PC-9 (cell line): ENCODE results near the gene CCDC81. TPM values are rescaled to one million over a fixed set of nuclear protein-coding genes. Genes with fewer than 3 reads are reported as not detected.

ENCODE experiments used
- BruUV-seq: library from RNA; stranded (reverse); fragments of 400-500 nt; replicated peaks from 2 replicates; lab custom pipeline; 2021; lab: Mats Ljungman, UMichigan
- CTCF ChIA-PET: fragments of 300-600 bp; sonication (Branson Sonifier 250); formaldehyde crosslinking; loops from one replicate; lab custom pipeline; 2022; ENCODE audit warnings: antibody characterized with exemption; lab: Charles Lee
- POLR2A ChIA-PET: fragments of 300-600 bp; sonication (Branson Sonifier 250); formaldehyde crosslinking; loops from one replicate; lab custom pipeline; 2022; ENCODE audit warnings: antibody characterized with exemption; ENCODE audit not compliant: unreplicated experiment; lab: Charles Lee
- DNase-seq, 2 experiments: peaks; one replicate each; pipeline versions ENCODE4 v3.0.0 to v3.0.0-alpha.2; 2015 to 2022; ENCODE audit warnings: mixed read lengths in 1 of 2
- H2AFZ ChIP-seq: fragments of 200-600 bp; sonication (generic); 2 replicates; pipeline ENCODE4 v1.8.1; 2017; ENCODE audit warnings: antibody characterized with exemption
- H3F3A ChIP-seq: fragments of 200-600 bp; sonication (generic); 2 replicates; pipeline ENCODE4 v1.8.1; 2017; ENCODE audit warnings: antibody characterized with exemption, mild to moderate bottlenecking, low read depth; ENCODE audit not compliant: insufficient read depth
- H3K27ac ChIP-seq: fragments of 200-600 bp; sonication (generic); 2 replicates; pipeline ENCODE4 v1.6.1; 2016; ENCODE audit warnings: mixed run types
- H3K27me3 ChIP-seq: fragments of 200-600 bp; sonication (generic); 2 replicates; pipeline ENCODE4 v1.6.1; 2016; ENCODE audit warnings: low read depth, mixed run types; ENCODE audit not compliant: insufficient read depth
- H3K36me3 ChIP-seq: fragments of 200-600 bp; sonication (generic); 2 replicates; pipeline ENCODE4 v1.6.1; 2016; ENCODE audit warnings: low read depth, mixed run types
- H3K4me1 ChIP-seq: fragments of 200-600 bp; sonication (generic); replicated peaks from 2 replicates; pipeline ENCODE4 v1.6.1; 2016; ENCODE audit warnings: mixed run types; ENCODE audit not compliant: insufficient read depth
- H3K4me2 ChIP-seq: fragments of 200-600 bp; sonication (generic); 2 replicates; pipeline ENCODE4 v1.6.1; 2017; ENCODE audit warnings: mixed run types
- H3K4me3 ChIP-seq: fragments of 200-600 bp; sonication (generic); 2 replicates; pipeline ENCODE4 v1.6.1; 2016; ENCODE audit warnings: mixed run types
- H3K79me2 ChIP-seq: fragments of 200-600 bp; sonication (generic); 2 replicates; pipeline ENCODE4 v1.6.1; 2017; ENCODE audit warnings: low read depth, mixed run types
- H3K9me2 ChIP-seq: fragments of 200-600 bp; sonication (generic); 2 replicates; pipeline ENCODE4 v1.8.1; 2017; ENCODE audit warnings: mild to moderate bottlenecking; ENCODE audit not compliant: insufficient read depth
- H3K9me3 ChIP-seq: fragments of 200-600 bp; sonication (generic); 2 replicates; pipeline ENCODE4 v1.8.1; 2016; ENCODE audit warnings: low read depth; ENCODE audit not compliant: insufficient read depth
- H4K20me1 ChIP-seq: fragments of 200-600 bp; sonication (generic); 2 replicates; pipeline ENCODE4 v1.8.1; 2017; ENCODE audit not compliant: insufficient read depth
- CTCF ChIP-seq: fragments of 200-600 bp; sonication (generic); conservative IDR thresholded peaks from 2 replicates; pipeline ENCODE4 v1.6.1; 2017; ENCODE audit warnings: mixed run types, antibody characterized with exemption, mild to moderate bottlenecking, moderate library complexity
- EZH2 ChIP-seq: fragments of 200-600 bp; sonication (generic); IDR thresholded peaks from 2 replicates; pipeline ENCODE4 v1.8.0; 2017; ENCODE audit warnings: antibody characterized with exemption, low read depth
- intact Hi-C: fragments of 100-400 bp; cut with micrococcal nuclease; formaldehyde crosslinking; loops from one replicate; pipeline ENCODE4 v1.10.0; 2022; ENCODE audit not compliant: unreplicated experiment
- total RNA-seq: library from RNA; stranded (reverse); gene quantifications from 2 replicates; pipeline ENCODE4 v1.2.3, GENCODE V29; 2021

The CCDC81 gene
- total RNA-seq, 1 experiment from 2014 or later = 0.65 TPM

DNA sequence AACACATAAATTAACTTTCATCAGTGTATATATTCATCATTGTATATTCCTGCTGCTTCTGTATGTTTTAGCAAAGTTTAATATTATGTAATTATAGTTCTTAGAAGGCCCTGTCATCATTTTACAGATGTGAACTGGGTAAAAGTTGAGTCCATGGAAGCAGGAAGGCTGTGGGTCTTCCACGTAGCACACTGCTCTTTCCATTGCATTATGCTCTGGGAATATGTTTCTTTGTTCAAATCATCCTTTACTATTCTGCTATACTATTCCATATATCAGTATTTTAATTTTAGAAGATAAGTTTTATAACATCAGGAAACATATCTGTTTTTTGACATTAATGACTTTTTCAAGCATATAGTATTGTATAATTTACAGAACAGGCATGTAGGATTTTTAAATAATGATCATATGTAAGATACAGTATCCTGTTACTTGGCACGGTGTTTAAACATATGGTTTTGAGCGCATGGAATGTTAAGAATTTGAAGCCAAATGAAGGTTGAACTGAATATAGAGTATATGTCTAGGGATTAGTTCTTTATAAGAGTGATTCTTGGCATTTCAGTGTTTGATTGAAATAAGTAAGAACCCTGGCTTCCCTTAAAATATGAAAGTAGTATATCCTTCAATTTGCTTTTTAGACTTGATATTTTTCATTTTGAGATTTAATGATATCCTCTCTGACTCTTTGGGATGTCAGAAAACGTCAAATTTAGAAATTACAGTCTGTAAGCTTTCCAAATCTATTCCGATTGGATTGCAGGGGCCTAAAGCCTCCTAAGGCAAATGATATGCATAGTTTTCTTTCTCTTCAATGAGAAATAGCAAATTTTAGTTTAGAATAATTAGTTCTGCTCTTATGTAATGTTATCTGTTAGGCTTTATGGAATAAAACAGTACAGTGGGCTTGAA lies 8.6 kb downstream of the CCDC81 start:
- TF ChIP-seq EZH2 (no peak), CTCF (no peak)
- Histone ChIP-seq H3K4me2 (no peak overlapping the region), H3K79me2 (no peaks in the 10 kb centered on the region), H4K20me1 (no peaks in the 10 kb centered on the region), H2AFZ (no peak overlapping the region), H3K27ac (no peak overlapping the region), H3K27me3 (no peaks in the 10 kb centered on the region), H3K9me3 (no peaks in the 10 kb centered on the region), H3K4me3 (no peak overlapping the region), H3K4me1 (no peaks in the 10 kb centered on the region), H3K36me3 (no peaks in the 10 kb centered on the region), H3F3A (no peaks in the 10 kb centered on the region), H3K9me2 (peaks cover 7% of the 10 kb centered on the region; the same call in 1 of the 2 replicates)
- BruUV-seq = no TSS peak
- POLR2A ChIA-PET = interaction anchor here (0.6 kb wide), 1 partner anchor 33 kb away, joined by 10 read pairs; no protein-coding TSS in a partner anchor
- intact Hi-C loops = no loop called here
- CTCF ChIA-PET = no interaction called here
- DNase-seq = no peak

DNA sequence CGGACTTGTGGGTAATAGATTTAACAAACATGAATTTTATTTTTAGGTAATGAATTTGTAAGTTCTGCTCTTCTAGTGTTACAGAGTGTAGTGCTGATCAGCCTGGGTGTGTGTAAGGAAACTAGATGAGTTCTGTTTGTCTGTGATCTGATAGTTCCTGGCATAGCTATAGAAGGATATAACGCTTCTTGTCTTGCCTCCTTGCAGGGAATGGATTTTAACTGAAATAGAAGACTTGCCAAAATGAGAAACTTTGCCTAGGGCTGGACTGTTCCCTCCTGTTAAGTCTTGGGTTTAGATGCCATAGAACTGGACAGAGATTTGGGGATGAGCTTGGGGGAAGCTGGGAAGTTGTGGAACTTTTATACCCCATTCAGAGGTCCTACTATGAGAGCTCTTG lies 11.6 kb downstream of the CCDC81 start:
- no peak for DNase-seq
- H3K9me2 ChIP-seq = peaks cover 7% of the 10 kb centered on the region; the same call in 1 of the 2 replicates
- TF ChIP-seq EZH2 (no peak), CTCF (no peak)
- no peaks in the 10 kb centered on the region for H3K79me2 ChIP-seq
- ChIA-PET POLR2A (no interaction called here), CTCF (no interaction called here)
- no peaks in the 10 kb centered on the region for H3K4me1 ChIP-seq
- H3K4me3 ChIP-seq = no peak overlapping the region
- no peak overlapping the region for H2AFZ ChIP-seq
- intact Hi-C loops = no loop called here
- no peaks in the 10 kb centered on the region for H3K9me3 ChIP-seq
- H3K36me3 ChIP-seq = no peaks in the 10 kb centered on the region
- BruUV-seq = no TSS peak
- H3F3A ChIP-seq = no peaks in the 10 kb centered on the region
- H3K27ac ChIP-seq = no peak overlapping the region
- no peaks in the 10 kb centered on the region for H3K27me3 ChIP-seq
- H4K20me1 ChIP-seq = no peaks in the 10 kb centered on the region
- no peak overlapping the region for H3K4me2 ChIP-seq

DNA sequence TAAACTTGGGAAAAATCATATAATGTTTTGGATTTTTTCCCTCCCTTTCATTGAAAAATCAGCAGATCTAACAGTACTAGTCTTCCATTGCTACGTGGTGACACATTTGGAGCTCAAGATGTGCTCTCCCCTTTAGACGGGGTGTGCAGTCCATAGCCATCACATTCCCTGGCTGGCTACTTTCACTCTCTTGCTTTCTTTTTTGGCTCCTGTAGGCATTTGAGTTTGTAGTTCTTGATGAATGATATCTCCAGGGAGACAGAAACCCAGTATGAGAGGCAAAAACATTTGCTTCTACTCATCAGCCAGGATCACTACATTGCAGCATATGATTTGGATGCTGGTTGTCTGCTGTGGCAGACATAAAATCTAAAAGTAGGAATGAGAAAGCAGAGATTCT lies 12.1 kb downstream of the CCDC81 start:
- Histone ChIP-seq H3K27me3 (no peaks in the 10 kb centered on the region), H4K20me1 (no peaks in the 10 kb centered on the region; the same call in 1 of the 2 replicates), H3K79me2 (no peaks in the 10 kb centered on the region), H3K27ac (no peak overlapping the region), H2AFZ (no peak overlapping the region), H3K4me1 (no peaks in the 10 kb centered on the region), H3K36me3 (no peaks in the 10 kb centered on the region), H3K4me2 (no peak overlapping the region), H3K4me3 (no peak overlapping the region), H3K9me2 (peaks cover 7% of the 10 kb centered on the region; the same call in 1 of the 2 replicates), H3F3A (no peaks in the 10 kb centered on the region), H3K9me3 (no peaks in the 10 kb centered on the region)
- intact Hi-C loops = no loop called here
- DNase-seq = no peak
- ChIA-PET CTCF (no interaction called here), POLR2A (no interaction called here)
- no TSS peak for BruUV-seq
- TF ChIP-seq EZH2 (no peak), CTCF (no peak)
